Smooth muscle cell (in vitro differentiated cells): ENCODE measurements around the gene CCNDBP1. TPM values are rescaled to one million over a fixed set of nuclear protein-coding genes. Genes with fewer than 3 reads are reported as not detected.
"Not testable (repeated sequence)": the region's sequence is repeated elsewhere in the genome, so short reads cannot be mapped to it uniquely, and the experiment has no call there.

Source experiments
- DNase-seq: peaks from one replicate; lab custom pipeline; 2025; ENCODE audit not compliant: unreplicated experiment; lab: John Stamatoyannopoulos, UW
- H2AFZ ChIP-seq: fragments of 200-600 bp; sonication (generic); 2 replicates; pipeline ENCODE4 v1.6.0; 2016; ENCODE audit warnings: antibody characterized with exemption, low read depth, mild to moderate bottlenecking
- H3F3A ChIP-seq: fragments of 200-600 bp; sonication (generic); 2 replicates; pipeline ENCODE4 v1.6.0; 2017; ENCODE audit warnings: antibody characterized with exemption, low read depth
- H3K27ac ChIP-seq: fragments of 200-600 bp; sonication (generic); 2 replicates; pipeline ENCODE4 v1.5.1; 2016; ENCODE audit warnings: low read depth, mild to moderate bottlenecking
- H3K27me3 ChIP-seq: fragments of 200-600 bp; sonication (generic); 2 replicates; pipeline ENCODE4 v1.6.1; 2016; ENCODE audit warnings: low read depth, mild to moderate bottlenecking
- H3K36me3 ChIP-seq: fragments of 200-600 bp; sonication (generic); 2 replicates; pipeline ENCODE4 v1.5.1; 2016; ENCODE audit warnings: low read depth
- H3K4me1 ChIP-seq: fragments of 200-600 bp; sonication (generic); 2 replicates; pipeline ENCODE4 v1.5.1; 2016; ENCODE audit warnings: low read depth
- H3K4me2 ChIP-seq: fragments of 200-600 bp; sonication (generic); 2 replicates; pipeline ENCODE4 v1.6.0; 2016; ENCODE audit warnings: mild to moderate bottlenecking
- H3K4me3 ChIP-seq: fragments of 200-600 bp; sonication (generic); 2 replicates; pipeline ENCODE4 v1.5.1; 2016; ENCODE audit warnings: mild to moderate bottlenecking
- H3K79me2 ChIP-seq: fragments of 200-600 bp; sonication (generic); 2 replicates; pipeline ENCODE4 v1.6.0; 2016; ENCODE audit warnings: low read depth, mild to moderate bottlenecking
- H3K9ac ChIP-seq: fragments of 200-600 bp; sonication (generic); 2 replicates; pipeline ENCODE4 v1.6.0; 2016; ENCODE audit warnings: low read depth
- H3K9me3 ChIP-seq: fragments of 200-600 bp; sonication (generic); replicated peaks from 2 replicates; pipeline ENCODE4 v1.5.1; 2016; ENCODE audit warnings: low read depth
- H4K20me1 ChIP-seq: fragments of 200-600 bp; sonication (generic); 2 replicates; pipeline ENCODE4 v1.6.0; 2016; ENCODE audit warnings: low read depth
- CTCF ChIP-seq: fragments of 200-600 bp; sonication (generic); IDR thresholded peaks from 2 replicates; pipeline ENCODE4 v1.5.1; 2017; ENCODE audit warnings: borderline replicate concordance, mild to moderate bottlenecking, antibody characterized with exemption; ENCODE audit not compliant: insufficient read depth, poor library complexity, severe bottlenecking
- WGBS: methylation state at CpG from one replicate; pipeline ENCODE4 v1.1.7; 2016; ENCODE audit warnings: low lambda C conversion rate; 5-methylcytosine and 5-hydroxymethylcytosine counted together
- polyA plus RNA-seq: library from polyadenylated mRNA; unstranded; fragments of >200 nt; fragmentation: Nextera tagmentation; extraction: Ambion mirVana; gene quantifications from 2 replicates; pipeline ENCODE4 v1.2.1, GENCODE V29; 2016
- total RNA-seq: library from RNA; depleted of rRNA; stranded (reverse); fragments of >200 nt; gene quantifications from 2 replicates; pipeline ENCODE4 v1.2.3, GENCODE V29; 2014

CCNDBP1 gene
- total and polyA plus RNA-seq, 2 experiments from 2014 or later, result 22.1 to 30.5 TPM

- WGBS, result 85% methylated on average over 2 of the region's 2 CpGs
- no peak overlapping the region for H2AFZ ChIP-seq
- H3K4me1 ChIP-seq, result no peaks in the 10 kb centered on the region
- H3K9ac ChIP-seq, result no peak overlapping the region
- no peaks in the 10 kb centered on the region for H4K20me1 ChIP-seq
- H3K36me3 ChIP-seq, result no peaks in the 10 kb centered on the region
- no peak overlapping the region for H3K4me2 ChIP-seq
- no peak overlapping the region for H3K4me3 ChIP-seq
- no peak for TF ChIP-seq CTCF
- no peaks in the 10 kb centered on the region for H3F3A ChIP-seq
- peak overlapping the region; percentile 35 for H3K27ac ChIP-seq
- no peaks in the 10 kb centered on the region for H3K27me3 ChIP-seq
- H3K9me3 ChIP-seq, result no peaks in the 10 kb centered on the region
- DNase-seq, result no peak
- H3K79me2 ChIP-seq, result no peaks in the 10 kb centered on the region
Measured at GRCh38 chr15:43165801-43166325, 19.3 kb upstream of the CCNDBP1 start.

GRCh38 chr15:43167261-43167660, 17.9 kb upstream of the CCNDBP1 start:
- 96% methylated on average over 20 of the region's 28 CpGs for WGBS
- not testable (repeated sequence) for H4K20me1 ChIP-seq, H3K27ac ChIP-seq, H2AFZ ChIP-seq, H3K9me3 ChIP-seq, H3K9ac ChIP-seq, H3K4me1 ChIP-seq, DNase-seq, H3K79me2 ChIP-seq, H3K4me2 ChIP-seq, H3F3A ChIP-seq, H3K4me3 ChIP-seq, H3K36me3 ChIP-seq, H3K27me3 ChIP-seq

- Histone ChIP-seq H4K20me1 (no peaks in the 10 kb centered on the region), H3K4me1 (no peaks in the 10 kb centered on the region), H3K27me3 (no peaks in the 10 kb centered on the region), H3K27ac (no peak overlapping the region), H3K4me3 (no peak overlapping the region), H3K79me2 (no peaks in the 10 kb centered on the region), H3F3A (no peaks in the 10 kb centered on the region), H3K36me3 (no peaks in the 10 kb centered on the region), H3K9me3 (no peaks in the 10 kb centered on the region), H3K4me2 (no peak overlapping the region), H2AFZ (no peak overlapping the region), H3K9ac (no peak overlapping the region)
- DNase-seq, result no peak
- WGBS, result 69% methylated on average over 2 of the region's 2 CpGs
- no peak for TF ChIP-seq CTCF
Measured at GRCh38 chr15:43168192-43169107, 16.8 kb upstream of the CCNDBP1 start.

GRCh38 chr15:43169888-43170287, 15.3 kb upstream of the CCNDBP1 start:
- Histone ChIP-seq H3F3A (no peaks in the 10 kb centered on the region), H3K4me1 (no peaks in the 10 kb centered on the region), H3K9ac (no peak overlapping the region), H2AFZ (no peak overlapping the region), H3K36me3 (no peaks in the 10 kb centered on the region), H3K4me2 (no peak overlapping the region), H3K27ac (peak overlapping the region; percentile 34), H3K4me3 (no peak overlapping the region), H4K20me1 (no peaks in the 10 kb centered on the region), H3K79me2 (no peaks in the 10 kb centered on the region), H3K27me3 (no peaks in the 10 kb centered on the region), H3K9me3 (no peaks in the 10 kb centered on the region)
- 32% methylated on average over 4 of the region's 4 CpGs for WGBS
- DNase-seq, result no peak
- no peak for TF ChIP-seq CTCF

GRCh38 chr15:43175656-43176309, 9.4 kb upstream of the CCNDBP1 start:
- not testable (repeated sequence) for H3K4me3 ChIP-seq, DNase-seq, H3K27me3 ChIP-seq, H3K79me2 ChIP-seq, H4K20me1 ChIP-seq, H3K4me2 ChIP-seq, H2AFZ ChIP-seq, H3F3A ChIP-seq, H3K9me3 ChIP-seq, H3K27ac ChIP-seq, H3K4me1 ChIP-seq, H3K9ac ChIP-seq, H3K36me3 ChIP-seq
- WGBS, result 97% methylated on average over 25 of the region's 25 CpGs

GRCh38 chr15:43177147-43177546, 8.1 kb upstream of the CCNDBP1 start:
- not testable (repeated sequence) for H4K20me1 ChIP-seq, H3K9ac ChIP-seq, H3K27me3 ChIP-seq, H3K4me1 ChIP-seq, H3K9me3 ChIP-seq, H3K36me3 ChIP-seq, H3K4me3 ChIP-seq, H2AFZ ChIP-seq, H3K27ac ChIP-seq, H3K79me2 ChIP-seq, DNase-seq, H3K4me2 ChIP-seq, H3F3A ChIP-seq
- WGBS, result 95% methylated on average over 2 of the region's 2 CpGs
